NCI-H1694 treated with DMSO at 0.1 percent for 48 hours (cell line): ENCODE measurements around the gene GRIK1.

Experiments
- DNase-seq: peaks from one replicate; lab custom pipeline; 2025; lab: John Stamatoyannopoulos, UW

Gene GRIK1

GRCh38 chr21:29909571-29909970 lies 30.2 kb downstream of the GRIK1 start:
- no peak for DNase-seq

GRCh38 chr21:29904359-29905282 lies 35.2 kb downstream of the GRIK1 start:
- DNase-seq: no peak

- no peak for DNase-seq
Observed at GRCh38 chr21:29896884-29897283, 42.9 kb downstream of the GRIK1 start.

- DNase-seq: no peak
Observed at GRCh38 chr21:29893687-29894086, 46.1 kb downstream of the GRIK1 start.

GRCh38 chr21:29892379-29892778 lies 47.4 kb downstream of the GRIK1 start:
- DNase-seq: no peak

GRCh38 chr21:29888437-29888836 lies 51.4 kb downstream of the GRIK1 start:
- DNase-seq: no peak

- DNase-seq: no peak
Observed at GRCh38 chr21:29887313-29888009, 52.3 kb downstream of the GRIK1 start.

GRCh38 chr21:29885491-29885890 lies 54.3 kb downstream of the GRIK1 start:
- DNase-seq: no peak

- DNase-seq: no peak
Observed at GRCh38 chr21:29875873-29876272, 63.9 kb downstream of the GRIK1 start.

- DNase-seq: no peak
Observed at GRCh38 chr21:29875036-29875716, 64.6 kb downstream of the GRIK1 start.

GRCh38 chr21:29873908-29874307 lies 65.9 kb downstream of the GRIK1 start:
- no peak for DNase-seq

- no peak for DNase-seq
Observed at GRCh38 chr21:29870814-29871213, 69.0 kb downstream of the GRIK1 start.

- DNase-seq: no peak
Observed at GRCh38 chr21:29867796-29868195, 72.0 kb downstream of the GRIK1 start.

- no peak for DNase-seq
Observed at GRCh38 chr21:29860346-29860745, 79.5 kb downstream of the GRIK1 start.

GRCh38 chr21:29857150-29857549 lies 82.6 kb downstream of the GRIK1 start:
- DNase-seq: no peak

GRCh38 chr21:29854795-29855194 lies 85.0 kb downstream of the GRIK1 start:
- DNase-seq: no peak

- no peak for DNase-seq
Observed at GRCh38 chr21:29851611-29852010, 88.2 kb downstream of the GRIK1 start.

- DNase-seq: peak; percentile 66
Observed at GRCh38 chr21:29849735-29850176, 90.0 kb downstream of the GRIK1 start.

GRCh38 chr21:29843804-29844203 lies 96.0 kb downstream of the GRIK1 start:
- no peak for DNase-seq

- no peak for DNase-seq
Observed at GRCh38 chr21:29834617-29835016, 105.2 kb downstream of the GRIK1 start.

GRCh38 chr21:29832217-29832616 lies 107.6 kb downstream of the GRIK1 start:
- no peak for DNase-seq

GRCh38 chr21:29829564-29830275 lies 110.1 kb downstream of the GRIK1 start:
- no peak for DNase-seq
